B cell (primary cell): ENCODE measurements around the gene ABHD17C.

Experiments
- EZH2 ChIP-seq: IDR thresholded peaks from 2 replicates; pipeline ENCODE4 v1.6.1; 2012; ENCODE audit warnings: borderline replicate concordance, low read depth, mild to moderate bottlenecking, moderate library complexity, low read length; ENCODE audit not compliant: insufficient read depth, poor library complexity, severe bottlenecking
- TF ChIP-seq, protein P1 (sequence below): fragments of 200-600 bp; IDR thresholded peaks from one replicate; pipeline ENCODE4 v1.8.0; 2022; ENCODE audit warnings: antibody characterized with exemption, mild to moderate bottlenecking

DNA sequence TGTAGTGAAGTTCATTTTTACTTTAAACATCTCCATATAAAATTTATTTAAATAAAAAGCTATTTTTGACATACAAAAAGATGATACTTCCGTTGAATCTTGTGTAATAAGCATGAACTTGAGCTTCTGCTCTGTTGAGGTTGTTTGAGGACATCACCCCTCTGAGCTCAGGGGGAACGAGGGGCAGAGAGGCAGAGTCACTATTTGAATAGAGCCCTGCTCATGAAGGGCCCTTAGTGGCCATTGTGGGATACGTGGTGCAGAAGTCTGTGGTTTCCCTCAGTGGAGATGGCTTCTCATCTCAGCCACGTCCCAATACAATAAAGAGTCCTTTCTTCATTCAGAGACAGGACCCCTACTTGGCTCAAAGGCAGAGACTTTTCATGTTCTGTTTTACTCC is 94.7 kb downstream of the ABHD17C start:
- TF ChIP-seq EZH2, result no peak
- TF ChIP-seq, protein P1, sequence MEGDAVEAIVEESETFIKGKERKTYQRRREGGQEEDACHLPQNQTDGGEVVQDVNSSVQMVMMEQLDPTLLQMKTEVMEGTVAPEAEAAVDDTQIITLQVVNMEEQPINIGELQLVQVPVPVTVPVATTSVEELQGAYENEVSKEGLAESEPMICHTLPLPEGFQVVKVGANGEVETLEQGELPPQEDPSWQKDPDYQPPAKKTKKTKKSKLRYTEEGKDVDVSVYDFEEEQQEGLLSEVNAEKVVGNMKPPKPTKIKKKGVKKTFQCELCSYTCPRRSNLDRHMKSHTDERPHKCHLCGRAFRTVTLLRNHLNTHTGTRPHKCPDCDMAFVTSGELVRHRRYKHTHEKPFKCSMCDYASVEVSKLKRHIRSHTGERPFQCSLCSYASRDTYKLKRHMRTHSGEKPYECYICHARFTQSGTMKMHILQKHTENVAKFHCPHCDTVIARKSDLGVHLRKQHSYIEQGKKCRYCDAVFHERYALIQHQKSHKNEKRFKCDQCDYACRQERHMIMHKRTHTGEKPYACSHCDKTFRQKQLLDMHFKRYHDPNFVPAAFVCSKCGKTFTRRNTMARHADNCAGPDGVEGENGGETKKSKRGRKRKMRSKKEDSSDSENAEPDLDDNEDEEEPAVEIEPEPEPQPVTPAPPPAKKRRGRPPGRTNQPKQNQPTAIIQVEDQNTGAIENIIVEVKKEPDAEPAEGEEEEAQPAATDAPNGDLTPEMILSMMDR, result no peak
